GM19324 (cell line): ENCODE results near the gene NXPE3.
"Not testable (repeated sequence)": the region's sequence is repeated elsewhere in the genome, so short reads cannot be mapped to it uniquely, and the experiment has no call there.

Source experiments
- ATAC-seq: cut with Tn5 transposase; IDR thresholded peaks from one replicate; pipeline ENCODE4 v1.9.1; 2021; ENCODE audit warnings: mild to moderate bottlenecking, moderate library complexity; ENCODE audit not compliant: unreplicated experiment, low FRiP score

Gene NXPE3

DNA sequence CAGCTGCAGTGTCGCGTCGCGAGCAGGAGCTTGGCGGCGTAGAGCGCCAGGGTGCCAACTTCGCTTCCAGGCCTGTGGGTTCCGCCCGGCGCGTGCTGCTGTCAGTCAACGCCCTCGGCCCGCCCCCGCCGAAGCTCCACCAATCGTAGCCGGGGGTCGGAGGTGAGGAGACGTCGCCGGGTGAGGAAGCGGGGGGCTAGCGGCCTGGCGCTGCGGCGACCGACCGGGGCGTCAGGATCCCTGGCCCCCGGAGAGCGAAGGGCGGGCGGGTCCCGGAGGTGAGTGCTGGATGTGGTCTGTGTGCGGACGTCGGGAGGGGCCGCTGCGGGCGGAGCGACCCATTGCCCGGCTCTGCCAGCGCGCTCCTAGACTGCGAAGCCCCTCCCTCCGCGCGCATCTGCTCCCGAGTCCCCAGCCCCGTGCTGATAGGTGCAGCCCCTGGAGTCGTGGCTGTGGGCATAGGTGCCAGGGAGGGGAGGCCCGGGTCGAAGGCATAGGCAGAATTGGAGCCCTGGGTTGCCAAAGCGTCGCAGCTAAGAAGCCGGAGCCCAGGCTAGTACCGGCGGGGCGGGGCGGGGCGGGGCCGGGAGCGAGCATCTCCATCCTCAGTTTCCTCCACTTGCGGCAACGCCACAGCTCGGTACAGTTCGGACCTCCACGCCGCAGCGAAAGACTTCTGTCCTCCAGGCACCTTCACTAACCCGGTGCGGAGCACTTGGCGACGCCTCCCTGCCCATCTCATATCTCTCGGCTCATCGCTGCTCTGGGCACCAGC is at the start of gene NXPE3:
NXPE3 (plus strand) TSS at position 165 of the 775 bp plus-strand sequence. CDS start 6,386 bp downstream, outside the sequence.
- ATAC-seq: peak; percentile 96

DNA sequence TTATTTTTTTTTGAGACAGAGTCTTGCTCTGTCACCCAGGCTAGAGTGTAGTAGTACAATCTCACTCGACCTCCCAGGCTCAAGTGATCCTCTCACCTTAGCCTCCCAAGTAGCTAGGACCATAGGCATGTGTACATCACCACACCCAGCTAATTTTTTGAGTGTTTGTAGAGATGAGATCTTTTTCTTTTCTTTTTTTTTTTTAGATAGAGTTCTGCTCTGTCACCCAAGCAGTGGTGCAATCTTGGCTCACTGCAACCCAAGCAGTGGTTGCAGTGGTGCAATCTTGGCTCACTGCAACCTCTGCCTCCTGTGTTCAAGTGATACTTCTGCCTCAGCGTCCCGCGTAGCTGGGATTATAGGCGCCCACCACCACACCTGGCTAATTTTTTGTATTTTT is 49.4 kb upstream of the NXPE3 start:
- no peak for ATAC-seq

DNA sequence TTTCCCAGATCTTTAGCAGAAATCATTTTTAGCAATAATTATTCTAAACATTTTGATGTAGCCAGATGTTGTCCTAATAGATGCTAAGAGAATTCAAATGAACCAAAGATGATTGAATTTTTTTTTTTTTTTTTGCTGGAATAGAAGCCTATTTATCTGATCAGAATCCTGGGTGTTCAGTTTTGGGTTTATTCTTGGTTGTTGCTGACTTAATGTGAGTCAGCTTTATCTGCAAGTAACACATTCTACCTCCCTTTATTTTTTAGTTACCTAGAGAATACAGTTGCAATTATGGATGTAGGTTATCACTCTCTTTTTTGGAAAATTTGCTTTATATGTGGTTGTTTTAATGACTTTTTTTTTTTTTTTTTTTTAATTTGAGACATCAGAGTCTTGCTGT is 48.2 kb upstream of the NXPE3 start:
- ATAC-seq: no peak

DNA sequence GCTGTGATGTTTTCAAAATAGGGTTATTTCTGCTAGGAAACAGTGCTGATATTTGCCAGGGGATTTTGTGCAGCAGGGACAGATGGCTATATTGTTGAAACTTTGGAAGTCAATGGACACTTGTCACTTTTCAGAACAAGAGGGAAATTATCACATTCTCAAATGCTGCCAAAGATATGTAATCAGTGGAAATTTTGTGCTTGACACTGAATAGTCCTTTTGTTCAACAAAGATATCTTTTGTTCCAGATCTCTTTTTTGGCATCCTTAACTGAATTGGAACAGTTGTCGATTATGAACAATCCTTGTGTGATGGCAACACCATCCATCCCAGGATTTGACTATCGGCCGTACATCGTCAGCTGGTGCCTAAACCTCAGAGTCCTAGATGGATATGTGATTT is 46.8 kb upstream of the NXPE3 start:
- no peak for ATAC-seq

DNA sequence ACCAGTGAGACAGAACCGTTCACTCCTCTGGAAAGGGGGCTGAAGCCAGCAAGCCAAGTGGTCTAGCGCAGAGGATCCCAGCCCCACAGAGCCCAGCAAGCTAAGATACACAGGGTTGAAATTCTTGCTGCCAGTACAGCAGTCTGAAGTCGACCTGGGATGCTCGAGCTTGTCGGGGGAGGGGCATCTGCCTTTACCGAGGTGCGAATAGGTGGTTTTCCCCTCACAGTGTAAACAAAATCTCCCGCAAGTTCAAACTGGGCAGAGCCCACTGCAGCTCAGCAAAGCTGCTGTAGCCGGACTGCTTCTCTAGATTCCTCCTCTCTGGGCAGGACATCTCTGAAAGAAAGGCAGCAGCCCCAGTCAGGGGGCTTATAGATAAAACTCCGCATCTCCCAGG is 43.2 kb upstream of the NXPE3 start:
- ATAC-seq: no peak

DNA sequence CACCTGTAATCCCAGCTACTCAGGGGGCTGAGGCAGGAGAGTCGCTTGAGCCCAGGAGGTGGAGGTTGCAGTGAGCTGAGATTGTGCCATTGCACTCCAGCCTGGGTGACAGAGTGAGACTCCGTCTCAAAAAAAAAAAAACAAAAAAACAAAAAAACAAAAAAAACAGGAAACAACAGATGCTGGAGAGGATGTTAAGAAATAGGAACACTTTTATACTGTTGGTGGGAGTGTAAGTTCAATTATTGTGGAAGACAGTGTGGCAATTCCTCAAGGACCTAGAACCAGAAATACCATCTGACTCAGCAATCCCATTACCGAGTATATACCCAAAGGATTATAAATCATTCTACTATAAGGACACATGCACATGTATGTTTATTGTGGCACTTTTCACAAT is 37.1 kb upstream of the NXPE3 start:
- not testable (repeated sequence) for ATAC-seq

DNA sequence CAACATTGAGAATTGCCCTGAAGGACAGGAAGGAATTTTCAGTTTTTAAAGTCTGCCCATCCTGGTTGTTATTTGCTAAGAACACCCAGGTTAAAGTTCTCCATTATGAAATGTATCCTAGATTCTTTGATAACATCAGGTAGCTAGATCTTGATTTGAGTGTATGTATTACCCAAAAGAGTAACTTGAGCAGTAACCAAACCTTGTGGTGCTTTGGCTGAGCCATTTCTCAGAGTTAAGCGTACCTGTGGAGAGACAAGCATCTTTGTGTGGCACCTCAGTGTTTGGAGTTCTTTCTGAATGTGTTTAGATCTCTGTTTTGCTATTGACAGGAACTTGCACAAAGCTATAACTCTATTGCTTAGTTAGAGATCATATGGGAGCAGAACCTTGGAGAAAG is 34.2 kb upstream of the NXPE3 start:
- no peak for ATAC-seq

DNA sequence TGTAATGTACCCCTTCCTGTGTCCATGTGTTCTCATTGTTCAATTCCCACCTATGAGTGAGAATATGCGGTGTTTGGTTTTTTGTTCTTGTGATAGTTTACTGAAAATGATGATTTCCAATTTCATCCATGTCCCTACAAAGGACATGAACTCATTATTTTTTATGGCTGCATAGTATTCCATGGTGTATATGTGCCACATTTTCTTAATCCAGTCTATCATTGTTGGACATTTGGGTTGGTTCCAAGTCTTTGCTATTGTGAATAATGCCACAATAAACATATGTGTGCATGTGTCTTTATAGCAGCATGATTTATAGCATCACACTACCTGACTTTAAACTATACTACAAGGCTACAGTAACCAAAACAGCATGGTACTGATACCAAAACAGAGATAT is 33.1 kb upstream of the NXPE3 start:
- ATAC-seq: not testable (repeated sequence)

DNA sequence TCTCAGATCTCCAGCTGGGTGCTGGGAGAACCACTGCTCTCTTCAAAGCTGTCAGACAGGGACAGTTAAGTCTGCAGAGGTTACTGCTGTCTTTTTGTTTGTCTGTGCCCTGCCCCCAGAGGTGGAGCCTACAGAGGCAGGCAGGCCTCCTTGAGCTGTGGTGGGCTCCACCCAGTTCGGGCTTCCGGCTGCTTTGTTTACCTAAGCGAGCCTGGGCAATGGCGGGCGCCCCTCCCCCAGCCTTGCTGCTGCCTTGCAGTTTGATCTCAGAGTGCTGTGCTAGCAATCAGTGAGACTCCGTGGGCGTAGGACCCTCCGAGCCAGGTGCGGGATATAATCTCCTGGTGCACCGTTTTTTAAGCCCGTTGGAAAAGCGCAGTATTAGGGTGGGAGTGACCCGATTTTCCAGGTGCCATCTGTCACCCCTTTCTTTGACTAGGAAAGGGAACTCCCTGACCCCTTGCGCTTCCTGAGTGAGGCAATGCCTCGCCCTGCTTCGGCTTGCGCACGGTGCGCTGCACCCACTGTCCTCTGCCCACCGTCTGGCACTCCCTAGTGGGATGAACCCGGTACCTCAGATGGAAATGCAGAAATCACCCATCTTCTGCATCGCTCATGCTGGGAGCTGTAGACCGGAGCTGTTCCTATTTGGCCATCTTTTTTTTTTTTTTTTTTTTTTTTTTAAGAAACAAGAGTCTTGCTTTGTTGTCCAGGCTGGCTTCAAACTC is 25.5 kb upstream of the NXPE3 start:
- ATAC-seq: not testable (repeated sequence)

DNA sequence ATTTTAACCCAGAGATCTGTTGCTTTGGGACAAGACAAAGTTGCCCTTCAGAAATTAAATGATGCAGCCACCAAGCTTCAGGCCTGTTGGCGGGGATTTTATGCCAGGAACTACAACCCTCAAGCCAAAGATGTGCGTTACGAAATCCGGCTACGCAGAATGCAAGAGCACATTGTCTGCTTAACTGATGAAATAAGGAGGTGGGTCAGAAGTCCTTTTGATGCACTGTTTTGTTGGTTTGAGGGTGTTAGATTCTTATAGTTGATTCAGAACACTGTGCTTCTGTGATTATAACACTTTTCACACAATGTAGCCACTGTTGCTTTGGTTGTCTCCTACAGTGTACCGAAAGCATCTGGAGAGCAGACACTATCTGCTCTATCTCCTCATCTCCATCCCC is 20.8 kb upstream of the NXPE3 start:
- ATAC-seq: no peak

DNA sequence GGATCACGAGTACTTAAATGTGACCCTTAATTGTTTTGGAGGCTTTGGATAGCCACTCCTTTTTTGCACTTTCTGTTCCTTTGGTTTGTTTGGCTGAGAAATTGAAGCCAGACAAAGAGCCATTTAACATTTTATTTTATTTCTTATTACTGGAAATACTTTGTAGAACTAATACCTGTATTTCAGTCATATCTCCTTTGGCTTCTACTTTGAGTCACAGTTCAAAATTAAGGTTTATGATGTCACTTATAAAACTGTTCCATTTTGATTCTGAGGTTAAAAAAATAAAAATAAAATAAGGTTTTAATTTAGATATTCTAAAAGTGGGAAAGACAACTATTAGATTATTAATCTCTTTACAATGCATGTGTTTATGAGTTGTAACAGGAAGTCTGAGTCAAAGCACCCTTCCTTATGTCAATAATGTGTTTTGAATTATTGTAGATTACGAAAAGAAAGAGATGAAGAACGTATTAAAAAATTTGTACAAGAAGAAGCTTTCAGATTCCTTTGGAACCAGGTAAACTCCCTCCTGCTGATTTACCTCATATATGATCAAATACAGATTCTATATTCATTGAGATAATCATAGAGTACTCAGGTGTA is 16.9 kb upstream of the NXPE3 start:
- no peak for ATAC-seq

DNA sequence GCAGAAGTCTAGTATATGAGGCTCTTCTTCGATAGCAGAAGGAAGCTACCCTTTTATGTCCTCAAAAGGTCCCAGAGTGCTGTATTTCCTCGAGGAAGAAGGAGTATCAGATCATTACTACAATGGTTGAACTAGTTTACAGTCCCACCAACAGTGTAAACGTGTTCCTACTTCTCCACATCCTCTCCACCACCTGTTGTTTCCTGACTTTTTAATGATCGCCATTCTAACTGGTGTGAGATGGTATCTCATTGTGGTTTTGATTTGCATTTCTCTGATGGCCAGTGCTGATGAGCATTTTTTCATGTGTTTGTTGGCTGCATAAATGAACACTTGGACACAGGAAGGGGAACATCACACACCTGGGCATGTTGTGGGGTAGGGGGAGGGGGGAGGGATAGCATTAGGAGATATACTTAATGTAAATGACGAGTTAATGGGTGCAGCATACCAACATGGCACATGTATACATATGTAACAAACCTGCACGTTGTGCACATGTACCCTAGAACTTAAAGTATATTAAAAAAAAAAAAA is 1.2 kb upstream of the NXPE3 start:
- ATAC-seq: not testable (repeated sequence)

DNA sequence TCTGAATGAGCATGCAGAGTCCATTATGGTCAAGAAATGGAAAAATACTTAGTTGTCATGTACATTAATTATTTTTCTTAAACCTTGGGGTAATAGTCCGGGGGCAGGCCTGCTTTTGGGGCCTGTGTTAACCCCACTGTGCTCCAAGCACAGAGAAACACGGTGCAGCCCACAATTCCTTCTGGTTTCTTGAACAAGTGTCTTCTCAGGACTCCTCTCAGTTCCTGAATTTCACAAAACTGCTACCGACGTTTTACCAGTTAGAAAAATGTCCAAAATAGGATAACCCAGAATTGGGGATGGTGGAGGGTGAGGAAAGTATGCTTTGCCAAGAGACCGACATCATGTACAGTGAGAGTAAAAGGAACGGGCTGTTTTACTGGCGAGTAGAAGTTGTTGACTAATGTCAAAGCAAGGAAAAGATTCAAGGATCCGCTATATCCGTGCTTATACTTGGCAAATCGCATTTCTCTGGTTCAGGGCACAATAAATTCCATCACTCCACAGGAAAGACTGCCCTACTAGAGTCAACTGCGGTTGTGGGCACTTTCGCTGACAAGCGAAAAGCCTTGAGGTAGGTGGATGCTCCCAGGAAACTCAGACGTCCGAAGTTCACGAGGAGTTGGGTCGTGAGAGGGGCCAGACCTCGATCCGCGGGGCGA is 495 bp upstream of the NXPE3 start:
- no peak for ATAC-seq

DNA sequence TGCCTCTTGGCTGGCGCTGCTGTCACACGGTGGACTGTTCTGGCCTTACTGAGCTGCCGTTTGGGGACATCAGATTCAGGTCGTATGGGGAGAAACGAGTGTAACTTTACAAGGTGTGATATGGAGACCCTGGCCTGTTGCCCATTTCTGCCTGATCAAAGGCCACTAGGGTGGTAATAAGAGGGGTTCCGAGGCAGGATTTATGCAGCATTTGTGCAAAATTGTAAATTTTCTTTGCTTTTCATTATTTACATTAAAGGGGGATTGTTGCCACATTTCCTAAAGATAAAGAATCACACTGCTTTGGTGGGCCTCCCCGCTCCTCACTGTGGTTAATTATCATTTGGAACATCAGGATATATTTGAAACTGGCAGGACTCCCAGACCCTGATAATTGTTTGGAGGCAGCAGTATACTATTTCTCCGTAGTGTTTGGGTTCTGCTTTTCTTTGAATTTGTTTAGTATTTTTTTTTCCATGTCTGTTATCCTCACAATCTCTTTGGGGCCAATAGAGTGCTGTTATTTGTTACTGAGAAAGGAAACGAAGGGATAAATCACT is 891 bp downstream of the NXPE3 start:
- ATAC-seq: no peak

DNA sequence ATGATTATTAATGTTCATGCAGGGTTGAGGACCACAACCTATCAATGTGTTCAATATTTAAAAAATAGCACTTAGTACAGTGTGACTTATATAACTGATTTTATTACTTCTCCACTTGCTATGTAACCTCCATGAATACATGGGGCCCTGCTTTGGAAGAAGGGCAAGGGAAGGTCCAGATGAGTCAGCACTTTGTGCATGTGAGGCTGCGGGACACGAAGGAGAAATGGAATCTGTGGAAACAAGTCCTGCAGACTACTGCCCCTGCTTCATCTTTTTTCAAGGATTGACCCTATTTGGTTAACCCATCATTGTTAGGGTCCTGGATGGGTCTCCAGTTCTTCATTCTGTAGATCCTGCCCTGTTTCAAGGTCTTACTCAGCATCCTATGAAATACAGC is 1.6 kb downstream of the NXPE3 start:
- no peak for ATAC-seq

DNA sequence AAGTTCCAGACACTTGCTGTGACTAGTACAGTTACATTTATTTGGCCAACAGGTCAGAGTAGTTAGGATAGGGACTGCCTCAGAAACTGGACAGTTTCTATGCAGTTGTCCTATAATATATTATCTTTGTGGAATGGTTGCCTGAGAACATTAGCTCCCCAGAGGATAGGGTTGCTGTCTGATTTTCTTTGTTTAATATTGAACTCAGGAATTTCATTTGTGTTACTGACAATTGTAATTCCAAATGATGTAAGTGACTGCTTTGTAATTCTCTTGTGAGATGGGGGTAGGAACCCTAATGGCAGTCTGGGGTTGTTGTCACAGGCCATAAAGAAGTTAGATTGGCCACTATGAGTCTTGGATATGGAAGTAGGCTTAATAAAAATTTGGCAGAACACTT is 2.2 kb downstream of the NXPE3 start:
- ATAC-seq: no peak

DNA sequence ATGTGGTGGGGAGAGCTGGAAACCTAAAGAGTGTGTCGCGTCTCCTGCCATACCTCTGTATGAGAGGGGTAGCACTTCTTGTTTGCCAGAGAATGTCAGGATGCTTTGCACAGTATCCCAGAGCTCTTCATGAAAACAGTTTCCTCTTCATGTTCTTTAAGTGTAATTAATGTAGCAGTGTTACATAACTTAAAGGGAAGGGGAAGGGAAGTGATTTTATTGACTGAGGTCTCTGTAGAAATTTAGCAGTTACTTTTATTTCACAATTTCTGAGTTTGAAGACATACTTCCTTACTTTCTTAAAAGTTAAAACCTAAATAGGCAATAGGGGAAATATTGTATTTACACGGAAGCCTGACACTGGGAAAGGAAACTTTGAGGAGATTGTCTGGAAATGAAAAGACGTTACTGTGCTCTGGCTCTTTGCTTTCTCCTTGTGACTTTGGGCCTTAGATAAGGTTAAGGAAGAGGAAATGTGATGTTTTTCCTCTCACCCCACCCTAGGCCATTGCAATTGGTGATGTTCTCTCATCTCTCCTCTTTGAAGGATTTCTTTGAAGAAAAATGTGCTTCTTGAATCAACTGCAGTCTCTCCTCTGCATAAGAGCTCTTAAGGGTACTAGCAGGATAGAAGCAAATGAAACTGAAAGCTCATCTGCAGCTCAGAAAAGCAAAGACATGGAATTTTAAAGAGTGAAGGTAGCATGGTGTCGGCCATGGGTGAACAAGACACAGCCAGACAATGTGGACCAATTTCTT is 6.0 kb downstream of the NXPE3 start:
- no peak for ATAC-seq

DNA sequence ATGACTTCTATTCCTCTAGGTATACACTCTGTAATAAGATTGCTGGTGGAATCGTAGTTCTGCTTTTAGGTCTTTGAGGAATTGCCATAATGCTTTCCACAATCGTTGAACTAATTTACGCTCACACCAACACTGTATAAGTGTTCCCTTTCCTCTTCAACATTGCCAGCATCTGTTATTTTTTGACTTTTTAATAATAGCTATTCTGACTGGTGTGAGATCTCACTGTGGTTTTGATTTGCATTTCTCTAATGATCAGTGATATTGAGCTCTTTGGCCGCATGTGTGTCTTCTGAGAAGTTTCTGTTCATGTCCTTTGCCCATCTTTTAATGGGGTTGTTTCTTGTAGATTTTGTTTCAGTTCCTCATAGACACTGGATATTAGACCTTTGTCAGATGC is 12.8 kb downstream of the NXPE3 start:
- ATAC-seq: peak; percentile 96

DNA sequence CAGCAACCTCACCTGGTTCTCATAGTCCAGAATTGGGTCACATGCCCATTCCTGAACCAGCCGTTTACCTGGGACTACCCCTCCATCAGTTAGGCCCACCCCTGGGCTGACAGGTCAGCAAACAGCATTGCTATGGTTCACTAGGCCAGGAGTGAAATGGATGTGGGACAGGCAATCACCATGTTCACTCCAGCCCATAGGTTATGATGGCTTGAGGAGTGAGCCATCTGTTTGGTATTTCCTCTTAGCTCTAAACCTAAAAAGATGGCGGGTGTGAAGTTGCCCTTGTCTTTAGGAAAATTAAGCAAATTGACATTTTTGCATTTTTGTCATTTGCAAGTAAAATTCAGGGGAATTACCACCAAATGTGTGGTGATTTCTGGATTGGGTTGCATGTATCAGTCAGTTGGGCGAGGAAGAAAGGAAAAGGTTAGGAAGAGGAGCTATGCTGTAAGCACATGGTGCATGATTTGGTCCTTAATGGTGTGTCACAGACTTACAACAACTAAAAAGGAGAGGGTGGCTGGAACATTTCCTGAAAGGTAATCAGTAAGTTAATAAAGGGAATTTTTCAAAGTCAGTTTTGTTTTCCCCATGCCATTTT is 17.2 kb downstream of the NXPE3 start:
- no peak for ATAC-seq
